Sigmoid colon (tissue), 4 donors: ENCODE measurements around the gene ADARB2.

Source experiments
- CTCF ChIP-seq, 4 experiments: fragments of 450-650 bp in 3 of 4; fragments of 200-600 bp in 1 of 4; IDR thresholded peaks; one replicate each; pipeline ENCODE4 v1.5.1; 2016 to 2019; ENCODE audit warnings: antibody characterized with exemption in 4 of 4, mild to moderate bottlenecking in 3 of 4, moderate library complexity in 2 of 4
- EP300 ChIP-seq, 4 donors: sonication (generic); formaldehyde crosslinking; IDR thresholded peaks; one replicate each; pipeline ENCODE4 v1.6.1; 2017; ENCODE audit warnings: antibody characterized with exemption in 4 of 4
- POLR2A ChIP-seq, 2 donors: fragments of 450-650 bp; IDR thresholded peaks; one replicate each; pipeline ENCODE4 v1.6.1; 2016; ENCODE audit warnings: antibody characterized with exemption in 2 of 2, mild to moderate bottlenecking in 2 of 2, moderate library complexity in 2 of 2
- POLR2AphosphoS5 ChIP-seq, 4 donors: sonication (generic); formaldehyde crosslinking; IDR thresholded peaks; one replicate each; pipeline ENCODE4 v1.6.1; 2017; ENCODE audit warnings: antibody characterized with exemption in 4 of 4

- TF ChIP-seq CTCF (IDR thresholded peaks at IDR 0.05) (no peak), POLR2A (IDR thresholded peaks at IDR 0.05) (no peak), POLR2AphosphoS5 (IDR thresholded peaks at IDR 0.05) (no peak), EP300 (IDR thresholded peaks at IDR 0.05) (no peak)
These were observed 353.3 kb downstream of the ADARB2 start for GRCh38 chr10:1384026-1384425.
